NAMALWA (cell line): ENCODE data around the gene LAMB4.

Experiments used
- DNase-seq: peaks from one replicate; pipeline ENCODE4 v3.0.0-alpha.2; 2015; ENCODE audit warnings: low spot score

The LAMB4 gene, protein sequence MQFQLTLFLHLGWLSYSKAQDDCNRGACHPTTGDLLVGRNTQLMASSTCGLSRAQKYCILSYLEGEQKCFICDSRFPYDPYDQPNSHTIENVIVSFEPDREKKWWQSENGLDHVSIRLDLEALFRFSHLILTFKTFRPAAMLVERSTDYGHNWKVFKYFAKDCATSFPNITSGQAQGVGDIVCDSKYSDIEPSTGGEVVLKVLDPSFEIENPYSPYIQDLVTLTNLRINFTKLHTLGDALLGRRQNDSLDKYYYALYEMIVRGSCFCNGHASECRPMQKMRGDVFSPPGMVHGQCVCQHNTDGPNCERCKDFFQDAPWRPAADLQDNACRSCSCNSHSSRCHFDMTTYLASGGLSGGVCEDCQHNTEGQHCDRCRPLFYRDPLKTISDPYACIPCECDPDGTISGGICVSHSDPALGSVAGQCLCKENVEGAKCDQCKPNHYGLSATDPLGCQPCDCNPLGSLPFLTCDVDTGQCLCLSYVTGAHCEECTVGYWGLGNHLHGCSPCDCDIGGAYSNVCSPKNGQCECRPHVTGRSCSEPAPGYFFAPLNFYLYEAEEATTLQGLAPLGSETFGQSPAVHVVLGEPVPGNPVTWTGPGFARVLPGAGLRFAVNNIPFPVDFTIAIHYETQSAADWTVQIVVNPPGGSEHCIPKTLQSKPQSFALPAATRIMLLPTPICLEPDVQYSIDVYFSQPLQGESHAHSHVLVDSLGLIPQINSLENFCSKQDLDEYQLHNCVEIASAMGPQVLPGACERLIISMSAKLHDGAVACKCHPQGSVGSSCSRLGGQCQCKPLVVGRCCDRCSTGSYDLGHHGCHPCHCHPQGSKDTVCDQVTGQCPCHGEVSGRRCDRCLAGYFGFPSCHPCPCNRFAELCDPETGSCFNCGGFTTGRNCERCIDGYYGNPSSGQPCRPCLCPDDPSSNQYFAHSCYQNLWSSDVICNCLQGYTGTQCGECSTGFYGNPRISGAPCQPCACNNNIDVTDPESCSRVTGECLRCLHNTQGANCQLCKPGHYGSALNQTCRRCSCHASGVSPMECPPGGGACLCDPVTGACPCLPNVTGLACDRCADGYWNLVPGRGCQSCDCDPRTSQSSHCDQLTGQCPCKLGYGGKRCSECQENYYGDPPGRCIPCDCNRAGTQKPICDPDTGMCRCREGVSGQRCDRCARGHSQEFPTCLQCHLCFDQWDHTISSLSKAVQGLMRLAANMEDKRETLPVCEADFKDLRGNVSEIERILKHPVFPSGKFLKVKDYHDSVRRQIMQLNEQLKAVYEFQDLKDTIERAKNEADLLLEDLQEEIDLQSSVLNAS (N-terminal part only)

DNA sequence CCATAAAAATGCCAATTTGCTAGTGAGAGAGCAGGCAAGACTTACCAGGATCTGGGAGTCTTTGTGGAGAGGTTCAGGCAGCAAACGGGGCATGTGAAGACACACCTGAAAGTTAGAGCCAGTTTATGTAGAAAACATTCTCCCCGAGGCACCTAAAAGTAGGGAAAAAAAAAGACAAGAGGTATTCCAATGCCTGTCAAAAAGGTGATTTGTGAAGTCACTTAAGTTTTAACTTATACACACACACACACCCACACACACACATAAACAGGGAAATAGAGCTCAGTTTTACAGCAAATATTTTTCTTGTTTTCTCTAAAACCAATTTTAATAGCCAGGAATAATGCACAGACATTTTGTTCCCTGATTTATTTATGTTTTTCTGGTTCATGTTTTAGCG lies at the start of gene LAMB4:
TSS of gene LAMB4 (minus strand) at position 101 of the 400 bp plus-strand sequence. CDS start 7,197 bp downstream, outside the sequence.
- DNase-seq, result no peak

DNA sequence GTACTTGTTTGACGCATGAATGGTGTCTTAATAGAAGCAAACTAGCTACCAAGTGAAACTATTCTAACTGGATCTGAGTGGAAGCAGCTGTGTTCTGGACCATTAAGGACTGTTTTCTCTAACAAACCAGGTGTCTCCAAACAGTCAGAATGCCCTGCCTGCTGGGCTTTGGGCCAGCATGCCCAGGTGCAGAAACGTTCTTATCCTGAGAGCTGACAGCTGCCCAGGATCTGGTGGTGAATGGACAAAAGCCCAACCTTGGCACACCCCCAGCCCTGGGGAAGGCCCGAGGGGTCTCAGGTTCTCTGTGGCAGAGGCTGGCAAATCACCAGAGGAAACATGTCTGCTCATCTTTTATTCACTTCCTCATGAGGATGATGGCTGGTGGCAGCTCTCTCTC lies 48.2 kb upstream of the LAMB4 start:
- DNase-seq, result peak; percentile 71

DNA sequence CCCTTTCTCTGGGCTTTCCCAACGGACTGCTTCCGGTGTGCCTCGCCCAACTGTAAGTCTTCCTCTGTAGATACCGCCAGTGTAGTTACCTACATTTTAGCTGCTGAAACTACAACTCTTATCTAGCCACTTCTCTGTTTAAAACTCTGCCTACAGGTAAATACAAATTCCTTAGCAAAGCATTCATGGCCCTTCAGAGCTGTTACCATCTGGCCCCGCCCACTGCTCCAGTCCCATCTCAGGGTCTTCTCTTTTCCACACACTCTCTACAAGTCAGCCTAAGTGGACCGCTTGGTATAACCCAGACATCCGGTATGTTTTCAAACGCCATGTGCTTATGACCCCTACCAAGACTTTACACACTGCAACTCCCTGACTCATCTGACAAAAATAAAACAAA lies 41.0 kb upstream of the LAMB4 start:
- DNase-seq, result no peak

DNA sequence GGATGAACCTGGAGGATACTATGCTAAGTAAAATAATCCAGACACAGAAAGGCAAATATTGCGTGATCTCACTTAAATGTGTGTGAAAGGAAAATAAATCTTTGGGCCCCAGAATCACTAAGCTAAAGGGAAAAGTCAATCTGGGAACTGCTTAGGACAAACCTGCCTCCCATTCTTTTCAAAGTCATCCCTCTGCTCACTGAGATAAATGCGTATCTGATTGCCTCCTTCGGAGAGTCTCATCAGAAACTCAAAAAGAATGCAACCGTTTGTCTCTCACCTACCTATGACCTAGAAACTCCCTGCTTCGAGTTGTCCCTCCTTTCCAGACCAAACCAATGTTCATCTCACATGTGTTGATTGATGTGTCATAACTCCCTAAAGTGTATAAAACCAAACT lies 40.1 kb upstream of the LAMB4 start:
- no peak for DNase-seq

DNA sequence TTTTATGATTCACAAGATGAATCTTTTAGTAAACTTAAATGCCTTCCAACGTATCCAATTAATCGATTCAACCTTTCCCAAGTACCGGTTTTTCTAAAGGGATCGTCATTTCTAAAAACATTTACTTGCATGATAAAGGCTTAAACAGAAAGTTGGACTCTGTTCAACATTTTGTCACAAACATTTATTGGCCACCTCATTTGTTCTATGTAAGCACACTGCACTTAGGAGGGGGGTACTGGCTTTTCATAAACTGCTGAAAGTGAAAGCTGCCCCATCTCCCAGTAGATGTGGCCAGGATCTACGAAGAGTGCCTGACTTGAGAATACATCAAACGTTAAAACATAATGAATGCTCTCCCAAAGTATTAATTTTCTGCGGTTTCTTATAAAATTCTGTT lies 37.3 kb upstream of the LAMB4 start:
- no peak for DNase-seq

DNA sequence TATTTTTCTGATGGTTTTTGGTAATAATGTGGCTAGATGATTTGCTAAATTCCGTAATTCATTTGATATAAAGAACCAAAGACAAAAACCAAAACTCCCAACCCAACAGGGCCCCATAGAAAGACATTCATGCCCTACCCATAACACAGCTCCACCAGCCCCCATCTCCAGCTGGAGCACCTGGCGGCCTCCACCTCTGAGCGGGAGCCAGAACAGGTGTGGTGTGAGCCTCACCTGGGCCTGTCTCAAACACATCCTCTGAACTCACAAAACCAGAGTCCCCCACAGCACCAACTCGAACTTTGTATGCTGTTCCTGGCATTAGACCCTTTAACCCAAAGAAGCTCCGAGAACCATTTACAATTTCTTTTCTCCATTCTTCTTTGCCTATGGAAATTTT lies 36.5 kb upstream of the LAMB4 start:
- DNase-seq, result no peak

DNA sequence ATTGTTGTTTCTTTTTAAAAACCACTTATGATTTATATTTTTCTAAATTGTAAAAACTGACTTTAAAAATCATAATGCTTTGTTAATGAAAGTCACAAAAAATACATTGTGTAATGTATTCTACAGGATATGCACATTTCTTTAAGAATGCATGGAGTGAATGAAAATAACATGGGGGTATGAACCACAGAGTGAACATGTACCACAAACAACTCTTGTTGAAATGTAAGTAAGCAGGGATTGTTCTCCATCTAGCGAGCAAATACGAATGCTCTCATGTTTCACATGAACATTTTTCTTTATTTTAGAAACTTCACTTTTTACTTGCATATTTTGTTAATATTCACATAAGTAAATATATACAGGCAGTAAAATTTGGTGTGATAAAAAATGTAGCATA lies 35.6 kb upstream of the LAMB4 start:
- DNase-seq, result no peak

DNA sequence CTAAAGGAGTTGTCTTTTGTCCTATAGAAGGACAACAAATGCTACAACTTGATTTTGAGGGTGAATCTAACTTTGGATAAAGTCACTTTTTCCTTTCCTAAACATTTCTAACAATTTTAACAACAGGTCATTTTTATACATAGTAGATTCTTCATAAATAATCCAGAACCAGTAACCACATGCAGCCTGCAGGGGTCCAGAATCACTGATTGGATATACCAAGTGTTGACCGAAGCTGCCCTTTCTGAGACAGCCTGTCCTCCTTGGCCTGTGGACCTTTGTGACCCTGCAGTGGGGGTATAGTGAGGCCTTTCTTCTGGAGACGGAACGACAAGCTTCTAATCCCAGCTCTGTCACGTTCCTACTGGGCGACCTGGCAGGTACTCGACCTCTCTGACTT lies 34.8 kb upstream of the LAMB4 start:
- no peak for DNase-seq

DNA sequence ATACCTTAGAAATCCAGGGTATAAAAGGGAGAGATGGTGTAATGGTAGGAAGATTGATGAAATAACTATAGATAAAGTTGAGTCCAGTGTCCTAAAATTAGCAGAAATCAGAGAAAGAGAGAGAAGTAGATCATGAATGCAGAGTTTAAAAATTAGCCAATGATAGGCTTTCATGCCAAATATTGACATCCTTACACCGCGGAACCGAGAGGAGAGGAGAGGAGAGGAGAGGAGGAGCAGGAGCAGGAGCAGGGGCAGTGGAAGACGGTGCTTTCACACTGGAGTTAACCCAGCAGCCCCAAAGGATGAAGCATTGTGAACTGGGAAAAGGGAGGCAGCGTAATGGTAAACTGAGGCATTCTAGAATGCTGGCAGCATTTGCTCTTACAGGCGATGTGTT lies 34.2 kb upstream of the LAMB4 start:
- no peak for DNase-seq

DNA sequence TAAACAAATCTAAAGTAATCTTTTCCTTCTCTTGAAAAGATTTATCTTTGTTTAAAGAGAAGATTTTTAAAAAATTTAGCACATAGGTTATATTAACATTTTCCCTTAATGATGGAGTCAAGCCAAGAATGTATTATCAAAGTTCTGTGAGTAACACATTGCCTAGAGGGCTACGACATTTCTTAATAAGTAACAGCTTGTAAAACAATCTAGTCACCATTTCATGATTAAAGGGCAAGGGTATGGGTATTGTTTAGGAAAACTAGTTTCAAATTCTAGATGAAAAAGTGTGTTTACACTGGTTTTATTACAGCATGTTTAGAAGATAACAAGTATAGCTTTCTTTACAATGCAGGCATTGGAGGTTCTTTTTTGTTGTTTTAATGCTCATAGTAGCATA lies 28.6 kb upstream of the LAMB4 start:
- DNase-seq, result no peak

DNA sequence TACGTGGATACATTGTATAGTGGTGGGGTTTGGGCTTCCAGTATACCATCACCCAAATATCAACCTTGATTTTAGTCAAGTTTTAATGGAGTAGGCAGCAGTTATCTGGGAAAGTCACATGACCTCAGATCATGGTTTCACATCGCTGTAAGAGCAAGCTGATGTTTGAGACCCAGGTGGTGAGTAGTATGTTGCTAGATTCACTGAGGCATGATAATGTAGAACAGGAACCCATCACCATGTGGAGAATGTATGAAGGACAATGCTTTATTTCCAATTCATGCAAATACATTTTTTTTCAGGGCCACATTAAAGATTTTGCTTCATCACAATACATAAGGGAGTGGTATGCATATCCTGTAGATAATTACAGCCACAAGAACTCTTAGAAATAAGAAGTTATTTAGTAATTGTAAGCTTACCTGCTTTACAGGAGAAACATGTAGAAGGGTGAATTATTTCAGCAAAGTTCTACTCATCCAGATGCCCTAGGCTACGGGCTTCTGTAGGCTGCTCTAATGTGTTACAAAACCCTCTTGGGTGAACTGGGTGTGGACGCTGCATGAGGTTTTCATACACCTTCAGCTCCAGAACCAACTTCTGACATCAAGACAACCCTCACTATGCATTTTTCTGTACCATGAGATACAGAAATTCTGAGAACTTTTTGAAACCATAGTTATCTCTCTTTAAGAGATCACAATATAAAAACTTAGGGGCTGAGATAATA lies 27.6 kb upstream of the LAMB4 start:
- no peak for DNase-seq

DNA sequence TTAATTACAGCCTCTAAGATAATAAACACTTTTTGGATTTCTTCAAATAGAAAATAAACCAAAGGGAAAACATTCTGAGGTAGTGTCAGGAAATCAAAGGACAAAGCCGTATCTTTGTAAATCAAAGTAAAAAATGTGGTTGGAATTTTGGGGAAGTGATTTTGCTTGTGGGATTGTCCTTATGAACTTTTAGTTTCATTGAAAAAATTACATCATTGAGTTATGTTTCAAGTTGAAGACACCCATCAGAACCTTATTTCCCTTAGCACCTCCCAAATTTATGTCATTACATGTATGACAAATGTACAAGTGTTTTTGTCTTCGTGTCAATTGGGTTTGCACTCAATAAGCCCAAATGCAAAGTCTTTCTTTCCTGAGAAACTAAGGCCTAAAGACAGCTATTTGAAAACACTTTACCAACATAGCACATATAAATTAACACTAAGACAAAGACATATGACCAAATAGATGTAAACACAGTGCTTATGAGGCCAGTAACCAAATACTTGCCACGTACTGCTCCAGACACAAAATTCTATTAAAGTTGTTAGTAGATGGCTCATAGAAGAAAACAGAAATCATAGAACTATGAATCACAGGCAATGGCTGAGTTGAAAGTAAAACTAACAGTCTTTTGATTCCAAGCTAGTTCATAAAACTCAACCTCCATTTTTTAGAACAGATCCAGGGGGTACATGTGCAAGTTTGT lies 26.9 kb upstream of the LAMB4 start:
- DNase-seq, result no peak

DNA sequence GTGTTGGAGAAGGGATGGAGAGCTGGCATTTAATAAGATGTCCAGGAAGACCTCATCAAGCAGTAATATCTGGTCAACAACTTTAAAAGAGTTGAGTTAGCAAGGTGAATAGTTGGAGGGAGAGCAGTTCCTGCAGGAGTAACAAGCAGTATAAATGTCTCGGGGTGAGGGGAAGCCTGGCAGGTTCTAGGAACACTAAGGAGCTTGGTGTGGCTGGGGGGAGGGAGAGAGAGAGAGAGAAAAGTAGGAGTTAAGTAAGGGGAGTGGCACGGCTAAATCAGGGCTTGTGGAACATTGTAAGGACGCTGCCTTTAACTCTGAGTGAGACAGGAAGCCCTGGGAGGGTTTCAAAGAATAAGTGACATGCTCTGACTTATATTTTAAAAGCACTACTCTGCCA lies 22.0 kb upstream of the LAMB4 start:
- no peak for DNase-seq

DNA sequence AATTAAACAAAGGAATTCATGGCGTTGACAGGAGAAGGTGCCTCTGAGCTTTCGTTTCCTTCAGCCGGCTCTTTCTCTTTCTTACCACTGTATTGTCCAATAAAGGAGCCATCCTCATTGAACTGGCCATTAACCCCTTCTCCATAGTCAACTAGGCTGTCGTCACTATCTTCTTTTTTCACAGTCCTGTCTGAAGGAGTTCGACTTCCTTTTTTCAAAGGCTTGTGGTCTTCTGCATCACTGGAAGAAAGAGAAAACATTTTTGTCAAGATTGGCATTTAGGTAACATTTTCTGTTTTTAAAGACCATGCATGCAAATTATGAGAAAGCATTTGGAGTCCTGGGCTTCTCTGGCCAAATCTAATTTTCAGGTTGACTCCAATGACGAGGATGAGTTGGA lies 19.7 kb upstream of the LAMB4 start:
- DNase-seq, result no peak

DNA sequence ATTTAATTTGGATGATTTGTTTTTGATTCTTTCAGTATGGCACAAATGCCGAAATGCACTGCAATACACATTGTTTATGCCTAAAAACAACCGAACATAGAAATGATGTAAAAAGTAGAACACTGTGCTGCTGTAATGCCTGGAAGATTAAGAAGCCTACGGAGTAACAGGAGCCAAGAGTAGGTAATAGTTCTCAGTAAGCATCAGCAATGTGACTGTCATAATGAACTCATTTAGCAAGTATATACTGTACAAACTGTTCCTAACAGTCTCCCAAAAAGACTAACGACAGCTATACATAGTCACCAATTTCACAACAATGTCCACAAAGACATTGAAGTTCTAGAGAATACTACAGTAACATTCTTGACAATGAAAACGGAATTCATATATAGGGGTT lies 19.0 kb upstream of the LAMB4 start:
- DNase-seq, result no peak

DNA sequence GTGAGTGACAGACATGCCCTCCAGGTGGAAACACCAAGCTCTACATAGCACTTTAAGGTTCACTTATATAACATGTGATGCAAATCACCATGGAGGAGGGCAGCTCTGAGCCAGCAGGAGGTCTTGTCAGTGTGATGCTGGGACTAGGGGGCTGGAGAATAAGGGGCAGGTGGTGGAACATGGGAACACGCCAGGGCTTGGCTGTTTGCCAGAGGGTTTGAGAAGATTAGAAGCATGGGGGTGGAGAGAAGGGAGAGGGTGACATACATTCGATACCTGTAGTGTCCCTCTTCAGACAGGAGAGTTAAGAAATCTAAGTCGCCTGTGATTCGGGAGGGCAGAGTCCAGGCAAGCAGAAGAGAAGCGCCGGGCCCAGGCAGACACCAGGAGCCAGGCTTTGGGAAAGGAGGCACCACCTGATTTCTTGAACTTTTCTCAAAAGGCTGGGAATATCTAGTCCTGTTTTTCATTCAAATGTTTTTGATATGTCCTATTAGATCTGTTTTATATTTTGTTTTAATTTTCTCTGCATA lies 16.9 kb upstream of the LAMB4 start:
- DNase-seq, result no peak

DNA sequence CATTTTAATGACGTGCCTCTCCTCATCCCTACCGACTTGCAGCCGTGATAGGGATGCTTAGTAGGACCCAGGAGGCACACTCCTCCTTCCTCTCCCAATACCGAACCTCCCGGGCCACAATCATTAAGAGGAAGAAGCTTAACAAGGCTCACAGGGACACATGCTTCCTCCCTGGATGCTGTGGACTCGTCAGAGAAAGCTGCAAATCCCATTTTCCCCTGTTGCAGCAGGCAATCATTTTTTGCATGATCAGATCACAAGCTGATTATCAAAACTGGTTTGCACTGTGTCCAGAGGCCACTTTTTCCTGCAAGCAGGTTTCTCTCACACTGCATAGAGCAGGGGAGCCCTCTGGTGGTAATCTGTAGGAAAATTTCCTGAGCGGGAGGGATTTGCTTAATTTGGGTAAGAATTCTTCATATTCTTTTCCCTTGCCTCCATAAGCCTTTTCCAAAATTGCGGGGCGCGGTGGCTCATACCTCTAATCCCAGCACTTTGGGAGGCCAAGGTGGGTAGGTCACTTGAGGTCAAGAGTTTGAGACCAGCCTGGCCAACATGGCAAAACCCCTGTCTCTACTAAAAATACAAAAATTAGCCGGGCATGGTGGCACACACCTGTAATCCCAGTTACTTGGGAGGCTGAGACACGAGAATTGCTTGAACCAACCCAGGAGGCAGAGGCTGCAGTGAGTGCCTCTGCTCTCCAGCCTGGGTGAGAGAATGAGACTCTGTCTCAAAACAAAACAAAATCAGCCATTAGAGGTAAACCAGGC lies 16.1 kb upstream of the LAMB4 start:
- peak; percentile 88 for DNase-seq

DNA sequence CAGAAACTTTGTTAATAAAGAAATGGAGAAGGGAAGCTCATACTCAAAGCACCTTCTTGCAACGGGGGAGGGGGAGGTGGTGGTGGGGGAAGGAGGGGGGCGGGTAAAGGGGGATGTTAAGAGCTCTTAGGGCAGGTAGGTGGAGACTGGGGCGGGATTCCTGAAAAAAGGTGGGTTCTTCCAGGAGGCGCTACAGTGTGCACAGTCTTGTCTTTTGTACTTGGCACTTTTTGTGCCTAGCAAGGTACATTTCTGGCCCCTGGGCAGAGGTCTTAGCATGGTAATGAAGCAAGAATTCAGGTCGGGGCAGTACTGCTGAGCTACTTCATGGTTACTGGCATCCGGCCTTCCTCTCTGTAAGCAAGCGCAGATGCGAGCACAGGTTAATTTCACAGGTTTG lies 15.2 kb upstream of the LAMB4 start:
- no peak for DNase-seq

DNA sequence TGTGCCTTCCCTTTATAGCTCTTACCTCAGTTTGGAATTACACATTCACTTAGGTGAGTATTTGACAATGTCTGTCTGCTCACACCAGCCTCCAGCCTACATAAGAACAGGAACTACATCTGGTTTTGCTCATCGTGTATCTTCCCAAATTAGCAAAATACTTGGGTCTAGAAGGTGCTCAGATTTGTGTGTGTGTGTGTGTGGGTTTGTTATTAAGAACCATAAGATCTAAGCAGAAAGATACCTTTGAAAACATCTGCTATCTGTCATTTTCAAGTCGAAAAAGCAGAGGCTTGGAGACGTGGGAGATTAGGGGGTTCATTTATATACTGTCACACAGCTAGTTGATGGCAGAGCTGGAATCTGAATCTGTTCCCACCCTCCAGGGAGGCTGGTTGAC lies 14.8 kb upstream of the LAMB4 start:
- DNase-seq, result no peak
